Skeletal muscle satellite cell (primary cell): Measurements from ENCODE around the gene GRID2.
A peak's percentile ranks its signal among the peaks of the same experiment; 100 is the strongest.
"Not testable (repeated sequence)": the region's sequence is repeated elsewhere in the genome, so short reads cannot be mapped to it uniquely, and the experiment has no call there.

Experiments used
- H3K27me3 ChIP-seq: 2 replicates; pipeline ENCODE4 v1.7.0; 2013; ENCODE audit warnings: low read length; ENCODE audit not compliant: control insufficient read depth, insufficient read depth
- H3K36me3 ChIP-seq: 2 replicates; pipeline ENCODE4 v1.7.0; 2013; ENCODE audit warnings: mild to moderate bottlenecking, control low read depth, low read length; ENCODE audit not compliant: insufficient read depth
- H3K4me1 ChIP-seq: 2 replicates; pipeline ENCODE4 v1.7.0; 2013; ENCODE audit warnings: low read length; ENCODE audit not compliant: control insufficient read depth, insufficient read depth
- H3K4me2 ChIP-seq: 2 replicates; pipeline ENCODE4 v1.7.0; 2013; ENCODE audit warnings: mild to moderate bottlenecking, low read length
- H3K4me3 ChIP-seq: 2 replicates; pipeline ENCODE4 v1.7.0; 2013; ENCODE audit warnings: low read length
- H3K9ac ChIP-seq: 2 replicates; pipeline ENCODE4 v1.7.0; 2013; ENCODE audit warnings: mild to moderate bottlenecking, low read depth, low read length, moderate library complexity
- H3K9me3 ChIP-seq: replicated peaks from 2 replicates; pipeline ENCODE4 v1.7.0; 2013; ENCODE audit warnings: mild to moderate bottlenecking, control low read depth, low read length

Gene GRID2

DNA sequence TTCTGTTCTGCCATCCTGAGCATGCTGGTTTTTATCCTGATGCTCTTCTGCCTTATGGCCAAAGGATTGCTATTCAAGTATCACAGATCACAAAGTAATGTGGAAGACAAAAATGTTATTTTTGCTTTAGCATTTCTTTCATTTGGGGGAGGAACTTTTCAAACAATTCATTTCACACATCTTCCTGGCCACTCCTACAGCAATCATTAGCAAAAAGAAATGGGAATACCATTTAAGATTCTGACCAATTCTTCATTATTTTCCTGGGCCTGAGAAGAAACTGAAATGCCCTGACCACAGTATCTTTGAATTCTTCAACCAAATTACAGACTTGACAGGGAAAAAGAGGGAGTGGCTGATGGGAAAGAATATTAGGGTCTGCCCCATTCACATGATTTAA, 38.0 kb upstream of the GRID2 start:
- H3K9me3 ChIP-seq, result no peaks in the 10 kb centered on the region
- peaks cover 3% of the 10 kb centered on the region for H3K4me1 ChIP-seq
- H3K36me3 ChIP-seq, result no peaks in the 10 kb centered on the region
- no peak overlapping the region for H3K4me3 ChIP-seq
- no peak overlapping the region for H3K4me2 ChIP-seq
- no peak overlapping the region for H3K9ac ChIP-seq
- no peaks in the 10 kb centered on the region for H3K27me3 ChIP-seq

GRCh38 chr4:92266521-92266920, 37.2 kb upstream of the GRID2 start:
- peaks cover 3% of the 10 kb centered on the region for H3K4me1 ChIP-seq
- no peak overlapping the region for H3K4me2 ChIP-seq
- H3K36me3 ChIP-seq, result no peaks in the 10 kb centered on the region
- H3K4me3 ChIP-seq, result no peak overlapping the region
- no peak overlapping the region for H3K9ac ChIP-seq
- H3K27me3 ChIP-seq, result no peaks in the 10 kb centered on the region
- no peaks in the 10 kb centered on the region for H3K9me3 ChIP-seq

GRCh38 chr4:92268642-92269041, 35.1 kb upstream of the GRID2 start:
- H3K9me3 ChIP-seq, result no peaks in the 10 kb centered on the region
- H3K4me2 ChIP-seq, result no peak overlapping the region
- H3K27me3 ChIP-seq, result no peaks in the 10 kb centered on the region
- no peaks in the 10 kb centered on the region for H3K36me3 ChIP-seq
- H3K4me1 ChIP-seq, result no peaks in the 10 kb centered on the region
- H3K4me3 ChIP-seq, result no peak overlapping the region
- H3K9ac ChIP-seq, result no peak overlapping the region

- Histone ChIP-seq H3K4me1 (no peaks in the 10 kb centered on the region), H3K9ac (no peak overlapping the region), H3K9me3 (no peaks in the 10 kb centered on the region), H3K4me2 (no peak overlapping the region), H3K4me3 (no peak overlapping the region), H3K36me3 (no peaks in the 10 kb centered on the region), H3K27me3 (no peaks in the 10 kb centered on the region)
Measured at GRCh38 chr4:92270908-92271307, 32.9 kb upstream of the GRID2 start.

DNA sequence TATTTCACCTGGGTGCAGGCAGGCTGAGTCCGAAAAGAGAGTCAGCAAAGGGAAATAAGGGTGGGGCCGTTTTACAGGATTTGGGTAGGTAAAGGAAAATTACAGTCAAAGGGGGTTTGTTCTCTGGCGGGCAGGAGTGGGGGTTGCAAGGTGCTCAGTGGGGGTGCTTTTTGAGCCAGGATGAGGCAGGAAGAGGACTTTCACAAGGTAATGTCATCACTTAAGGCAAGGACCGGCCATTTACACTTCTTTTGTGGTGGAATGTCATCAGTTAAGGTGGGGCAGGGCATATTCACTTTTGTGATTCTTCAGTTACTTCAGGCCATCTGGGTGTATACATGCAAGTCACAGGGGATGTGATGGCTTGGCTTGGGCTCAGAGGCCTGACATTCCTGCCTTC, 32.2 kb upstream of the GRID2 start:
- H3K9ac ChIP-seq, H3K4me2 ChIP-seq, H3K4me1 ChIP-seq, H3K4me3 ChIP-seq, H3K9me3 ChIP-seq, H3K27me3 ChIP-seq, H3K36me3 ChIP-seq: not testable (repeated sequence)

DNA sequence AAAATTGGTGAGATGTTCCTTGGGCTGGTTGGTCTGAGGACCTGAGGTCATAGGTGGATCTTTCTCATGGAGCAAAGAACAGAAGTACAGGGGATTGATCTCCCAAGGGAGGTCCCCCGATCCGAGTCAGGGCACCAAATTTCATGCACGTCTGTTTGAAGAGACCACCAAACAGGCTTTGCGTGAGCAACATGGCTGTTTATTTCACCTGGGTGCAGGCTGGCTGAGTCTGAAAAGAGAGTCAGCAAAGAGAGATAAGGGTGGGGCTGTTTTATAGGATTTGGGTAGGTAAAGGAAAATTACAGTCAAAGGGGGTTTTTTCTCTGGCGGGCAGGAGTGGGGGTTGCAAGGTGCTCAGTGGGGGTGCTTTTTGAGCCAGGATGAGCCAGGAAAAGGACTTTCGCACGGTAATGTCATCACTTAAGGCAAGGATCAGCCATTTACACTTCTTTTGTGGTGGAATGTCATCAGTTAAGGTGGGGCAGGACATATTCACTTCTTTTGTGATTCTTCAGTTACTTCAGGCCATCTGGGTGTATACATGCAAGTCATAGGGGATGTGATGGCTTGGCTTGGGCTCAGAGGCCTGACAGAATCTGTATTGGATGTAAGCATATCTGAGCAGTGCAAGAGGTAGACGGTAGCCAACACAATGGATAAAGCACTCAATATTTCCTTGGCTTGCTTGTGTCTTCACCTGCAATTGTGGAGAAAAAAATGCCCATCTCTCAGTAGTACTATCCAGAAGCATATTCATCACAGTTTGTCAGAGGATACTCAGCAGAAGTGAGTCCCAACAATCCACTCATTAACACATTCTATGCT, 26.5 kb upstream of the GRID2 start:
- not testable (repeated sequence) for H3K4me1 ChIP-seq, H3K27me3 ChIP-seq, H3K9ac ChIP-seq, H3K9me3 ChIP-seq, H3K36me3 ChIP-seq, H3K4me3 ChIP-seq, H3K4me2 ChIP-seq

- Histone ChIP-seq H3K4me1 (no peaks in the 10 kb centered on the region), H3K9ac (no peak overlapping the region), H3K4me3 (no peak overlapping the region), H3K27me3 (peaks cover 4% of the 10 kb centered on the region), H3K36me3 (no peaks in the 10 kb centered on the region), H3K9me3 (no peaks in the 10 kb centered on the region), H3K4me2 (no peak overlapping the region)
Measured at GRCh38 chr4:92279296-92279695, 24.5 kb upstream of the GRID2 start.

DNA sequence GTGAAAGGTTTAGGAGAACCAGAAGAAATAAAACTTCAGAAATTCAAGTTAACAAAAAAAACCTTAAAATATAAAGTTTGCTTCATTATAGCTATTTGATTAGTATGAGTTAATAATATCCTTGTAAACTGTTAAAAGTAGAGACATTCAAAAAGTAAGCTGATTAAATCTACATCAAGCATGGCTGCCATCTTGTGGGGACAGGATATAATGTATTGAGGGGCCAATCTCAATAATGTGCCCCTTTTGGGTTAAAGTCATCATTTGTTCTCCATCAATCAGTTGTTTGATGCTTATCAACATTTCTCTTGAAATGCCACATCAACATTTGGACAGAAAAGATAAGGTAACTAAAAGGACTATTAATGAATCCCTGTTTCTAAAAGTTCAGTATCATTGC, 4.6 kb upstream of the GRID2 start:
- H3K27me3 ChIP-seq, result peaks cover 58% of the 10 kb centered on the region
- no peak overlapping the region for H3K4me2 ChIP-seq
- peaks cover under 1% of the 10 kb centered on the region for H3K4me1 ChIP-seq
- H3K9ac ChIP-seq, result no peak overlapping the region
- no peak overlapping the region for H3K4me3 ChIP-seq
- H3K9me3 ChIP-seq, result no peaks in the 10 kb centered on the region
- no peaks in the 10 kb centered on the region for H3K36me3 ChIP-seq

DNA sequence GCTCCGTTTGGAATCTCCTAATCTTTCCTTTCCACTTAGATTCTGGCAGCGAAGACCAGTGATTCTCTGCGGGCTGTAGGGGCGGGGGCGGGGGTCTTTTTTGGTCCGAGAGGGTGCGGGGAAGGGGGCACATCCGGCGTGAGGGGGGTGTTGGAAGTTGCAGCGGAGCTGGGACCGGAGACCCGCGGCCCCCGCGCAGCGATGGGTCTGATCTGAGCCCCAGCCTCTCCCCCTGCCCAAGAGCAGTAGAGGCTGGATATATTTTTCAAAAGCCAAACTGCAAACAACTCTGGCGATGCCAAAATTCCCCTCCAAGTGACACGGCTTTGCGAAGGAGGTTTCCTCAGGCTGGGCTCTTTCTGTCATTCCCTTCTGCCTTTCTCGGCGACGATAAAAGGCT, 355 bp downstream of the GRID2 start:
- H3K4me1 ChIP-seq, result peaks cover 18% of the 10 kb centered on the region
- H3K9me3 ChIP-seq, result no peaks in the 10 kb centered on the region
- H3K27me3 ChIP-seq, result peaks cover 80% of the 10 kb centered on the region
- no peak overlapping the region for H3K9ac ChIP-seq
- peak overlapping the region; percentile 60 for H3K4me3 ChIP-seq
- H3K4me2 ChIP-seq, result peak overlapping the region; percentile 81
- no peaks in the 10 kb centered on the region for H3K36me3 ChIP-seq

DNA sequence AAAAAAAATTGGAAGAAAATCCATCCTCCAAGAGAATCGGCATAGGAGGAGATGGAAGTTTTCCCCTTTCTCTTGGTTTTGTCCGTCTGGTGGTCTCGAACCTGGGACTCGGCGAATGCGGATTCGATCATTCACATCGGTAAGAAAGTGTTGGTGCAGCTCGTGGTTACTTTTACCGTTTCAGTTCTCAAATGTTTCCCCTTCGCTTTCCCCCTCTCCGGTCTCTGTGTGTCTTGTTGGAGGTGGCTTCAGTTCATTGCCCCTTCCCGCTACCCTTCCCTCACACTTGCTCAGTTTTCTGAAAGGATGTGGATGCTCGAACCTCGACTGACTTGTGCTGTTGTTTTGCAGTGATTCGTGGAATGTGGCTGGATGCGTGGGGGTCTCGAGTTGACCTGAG, 840 bp downstream of the GRID2 start:
- Histone ChIP-seq H3K4me2 (peak overlapping the region; percentile 81), H3K9ac (no peak overlapping the region), H3K9me3 (no peaks in the 10 kb centered on the region), H3K4me1 (peaks cover 18% of the 10 kb centered on the region), H3K36me3 (no peaks in the 10 kb centered on the region), H3K27me3 (peaks cover 80% of the 10 kb centered on the region), H3K4me3 (peak overlapping the region; percentile 60)

DNA sequence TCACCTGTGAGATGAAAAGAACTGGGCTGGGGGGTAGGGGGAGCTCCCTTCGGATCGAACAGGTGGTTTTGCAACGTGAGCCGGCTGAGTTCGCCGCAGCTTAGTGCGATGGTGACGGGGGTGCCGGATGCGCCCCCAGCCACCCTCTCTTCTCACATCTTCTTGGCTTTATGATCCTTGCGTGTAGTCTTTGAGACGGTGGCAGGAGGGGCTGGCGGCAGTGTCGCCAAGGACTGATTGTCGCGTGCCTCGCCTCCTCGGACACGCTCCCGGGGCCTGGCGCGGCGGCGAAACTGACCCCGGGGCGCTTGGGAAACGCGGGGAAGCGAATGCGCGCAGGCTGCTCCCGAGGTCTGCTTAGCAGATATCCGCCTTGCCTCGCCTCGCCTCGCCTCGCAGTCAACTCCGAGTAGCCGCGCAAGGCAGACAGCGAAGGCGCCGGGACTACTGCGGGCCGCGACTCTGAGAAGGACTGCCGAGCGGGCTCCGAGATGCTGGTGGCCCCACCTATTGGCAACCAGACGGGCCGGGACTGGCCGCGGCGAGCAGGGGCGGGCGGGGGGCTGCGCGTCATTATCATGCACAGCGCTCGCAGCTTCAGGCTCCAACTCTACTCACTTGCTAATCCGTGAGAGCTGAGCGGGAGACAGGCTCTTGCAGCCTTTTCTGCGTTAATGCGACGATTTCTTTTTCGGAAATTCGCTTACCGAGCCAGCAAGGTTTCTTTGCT, 1.5 kb downstream of the GRID2 start:
- peak overlapping the region; percentile 60 for H3K4me3 ChIP-seq
- H3K9ac ChIP-seq, result no peak overlapping the region
- no peaks in the 10 kb centered on the region for H3K9me3 ChIP-seq
- H3K36me3 ChIP-seq, result no peaks in the 10 kb centered on the region
- peaks cover 80% of the 10 kb centered on the region for H3K27me3 ChIP-seq
- peak overlapping the region; percentile 81 for H3K4me2 ChIP-seq
- peaks cover 18% of the 10 kb centered on the region for H3K4me1 ChIP-seq
